Subcutaneous adipose tissue (tissue), 4 donors: ENCODE measurements around the gene ALDH1A1. TPM values are rescaled to one million over a fixed set of nuclear protein-coding genes. Genes with fewer than 3 reads are reported as not detected.

ENCODE experiments used
- CTCF ChIP-seq: fragments of 450-650 bp; IDR thresholded peaks from one replicate; pipeline ENCODE4 v1.5.1; 2016; ENCODE audit warnings: low read depth, mild to moderate bottlenecking, control low read depth, antibody characterized with exemption, moderate library complexity
- total RNA-seq, 4 donors: library from RNA; depleted of rRNA; stranded (reverse); fragments of >200 nt; gene quantifications; one replicate each; pipeline ENCODE4 v1.1.0, GENCODE V29; 2016

The ALDH1A1 gene
- total RNA-seq, 4 donors from 2014 or later: 57.2 to 121 (median 85.8) TPM

- TF ChIP-seq CTCF: no peak
Observed at GRCh38 chr9:72948575-72949243, 4.1 kb downstream of the ALDH1A1 start.

DNA sequence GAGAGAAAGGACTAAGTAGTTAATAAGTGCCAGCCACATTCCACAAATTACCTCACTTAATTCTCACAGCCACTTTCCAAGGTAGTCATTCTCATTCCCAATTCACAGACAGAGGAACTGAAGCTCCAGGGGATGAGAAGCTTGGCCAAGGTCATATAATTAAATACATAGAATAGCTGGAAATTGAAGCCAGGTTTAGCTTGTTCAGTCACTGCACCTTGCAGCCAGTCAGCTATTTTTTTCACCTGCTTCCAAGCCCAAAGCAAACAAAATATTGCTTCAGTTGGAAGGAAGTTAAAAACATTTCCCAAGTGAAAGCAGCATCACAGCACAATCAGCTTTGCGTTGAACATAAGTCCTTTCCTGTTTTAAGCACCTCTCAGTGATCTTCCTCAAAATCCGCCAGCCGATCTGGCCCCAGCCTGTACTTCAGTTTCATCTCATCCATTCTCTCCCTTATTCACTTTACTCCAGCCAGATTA is 4.8 kb downstream of the ALDH1A1 start:
- no peak for TF ChIP-seq CTCF

DNA sequence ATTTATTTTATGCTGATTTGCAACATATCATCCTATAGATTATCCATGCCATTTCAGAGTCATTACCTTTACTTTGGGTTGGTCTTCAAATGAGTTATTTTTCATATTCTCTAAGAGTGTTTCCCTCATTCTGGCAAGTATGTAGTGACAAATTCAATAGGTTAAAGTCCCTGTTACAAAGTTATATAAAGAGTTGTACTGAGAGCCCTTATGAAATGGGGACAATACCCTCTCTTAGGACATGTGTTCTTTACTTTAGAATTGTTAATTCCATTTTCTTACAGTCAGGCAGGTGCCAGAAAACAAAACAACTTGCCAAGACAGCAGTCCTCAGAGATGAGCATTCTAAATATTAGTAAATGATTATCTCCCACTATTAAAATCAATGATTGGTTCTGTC is 6.0 kb downstream of the ALDH1A1 start:
- no peak for TF ChIP-seq CTCF

- no peak for TF ChIP-seq CTCF
Observed at GRCh38 chr9:72946318-72946717, 6.5 kb downstream of the ALDH1A1 start.

DNA sequence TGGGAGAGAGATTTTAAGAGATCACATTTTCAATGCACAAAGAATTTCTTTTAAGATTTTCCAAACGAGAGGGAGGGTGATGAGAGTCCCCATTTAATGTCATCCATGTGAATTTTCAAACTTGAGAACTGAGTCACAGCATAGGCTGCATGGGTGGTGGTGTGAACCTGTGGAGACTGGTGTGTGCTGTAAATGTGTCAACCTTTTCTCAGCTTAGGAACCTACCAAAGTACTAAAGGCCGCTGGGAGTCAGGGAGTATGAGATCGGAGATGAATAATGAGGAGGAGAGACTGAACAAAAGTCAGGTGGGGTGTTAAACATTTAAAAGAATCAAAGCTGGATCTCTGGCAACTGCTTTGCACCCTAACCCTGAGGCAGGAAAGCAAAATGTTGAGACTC is 7.5 kb downstream of the ALDH1A1 start:
- TF ChIP-seq CTCF: no peak

GRCh38 chr9:72943844-72944462 is 8.9 kb downstream of the ALDH1A1 start:
- TF ChIP-seq CTCF: no peak

DNA sequence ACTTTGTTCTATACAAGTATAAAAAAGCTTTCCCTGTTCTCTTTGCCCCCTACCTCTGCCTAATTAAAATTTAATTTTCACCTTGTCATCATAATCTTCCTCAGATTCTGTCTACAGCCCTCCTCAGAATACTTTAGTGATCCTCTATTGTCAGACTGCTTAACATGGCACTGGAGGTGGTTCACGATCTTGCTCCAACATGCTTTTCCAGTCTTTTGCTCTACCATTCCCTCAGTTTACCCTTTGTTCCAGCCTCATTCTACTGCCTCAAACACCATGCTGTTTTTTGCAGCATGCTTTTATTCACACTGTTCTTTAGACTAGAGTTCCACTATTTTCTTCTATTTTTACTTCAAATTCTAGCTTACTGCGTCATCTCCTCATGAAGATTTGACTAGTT is 10.4 kb downstream of the ALDH1A1 start:
- TF ChIP-seq CTCF: no peak
